Caco-2 (cell line): Measurements from ENCODE around the gene NEDD4. TPM values are rescaled to one million over a fixed set of nuclear protein-coding genes. Genes with fewer than 3 reads are reported as not detected.

ENCODE experiments used
- BruUV-seq: library from RNA; stranded (reverse); fragments of 400-500 nt; replicated peaks from 2 replicates; lab custom pipeline; 2021; lab: Mats Ljungman, UMichigan
- CTCF ChIA-PET: fragments of 300-600 bp; sonication (Branson Sonifier 250); formaldehyde crosslinking; loops from one replicate; lab custom pipeline; 2022; ENCODE audit warnings: antibody characterized with exemption; lab: Charles Lee
- POLR2A ChIA-PET: fragments of 300-600 bp; sonication (Branson Sonifier 250); formaldehyde crosslinking; loops from one replicate; lab custom pipeline; 2022; ENCODE audit warnings: antibody characterized with exemption; lab: Charles Lee
- DNase-seq, 2 experiments: peaks; one replicate each; pipeline versions ENCODE4 v3.0.0 to v3.0.0-alpha.2; 2020 to 2022
- H3K27me3 ChIP-seq: replicated peaks from 2 replicates; pipeline ENCODE4 v1.6.0; 2011; ENCODE audit warnings: low read length; ENCODE audit not compliant: control insufficient read depth, insufficient read depth
- H3K36me3 ChIP-seq: 2 replicates; pipeline ENCODE4 v1.5.1; 2011; ENCODE audit warnings: low read length; ENCODE audit not compliant: control insufficient read depth, insufficient read depth
- H3K4me1 ChIP-seq: fragments of 250-450 bp; sonication (Bioruptor Pico); 2 replicates; pipeline ENCODE4 v1.5.1; 2020; ENCODE audit warnings: mild to moderate bottlenecking
- H3K4me3 ChIP-seq: 2 replicates; pipeline ENCODE4 v1.5.1; 2011; ENCODE audit warnings: low read depth, mild to moderate bottlenecking, control low read depth, low read length
- H3K9me3 ChIP-seq: fragments of 250-450 bp; sonication (Bioruptor Pico); 2 replicates; pipeline ENCODE4 v1.5.1; 2020; ENCODE audit warnings: mild to moderate bottlenecking, moderate library complexity
- H3K27ac Mint-ChIP-seq: one replicate; pipeline ENCODE4 v1.8.0; 2022; ENCODE audit warnings: mixed read lengths; ENCODE audit not compliant: unreplicated experiment
- H3K27me3 Mint-ChIP-seq: one replicate; pipeline ENCODE4 v1.8.0; 2022; ENCODE audit warnings: mixed read lengths; ENCODE audit not compliant: insufficient read depth, unreplicated experiment
- H3K36me3 Mint-ChIP-seq: one replicate; pipeline ENCODE4 v1.8.0; 2022; ENCODE audit warnings: mild to moderate bottlenecking, mixed read lengths; ENCODE audit not compliant: insufficient read depth, unreplicated experiment
- H3K4me1 Mint-ChIP-seq: one replicate; pipeline ENCODE4 v1.8.0; 2022; ENCODE audit warnings: low read depth, mixed read lengths; ENCODE audit not compliant: unreplicated experiment
- H3K4me3 Mint-ChIP-seq: one replicate; pipeline ENCODE4 v1.8.0; 2022; ENCODE audit warnings: mild to moderate bottlenecking, moderate library complexity, mixed read lengths; ENCODE audit not compliant: unreplicated experiment
- H3K9me3 Mint-ChIP-seq: one replicate; pipeline ENCODE4 v1.8.0; 2022; ENCODE audit warnings: mixed read lengths; ENCODE audit not compliant: unreplicated experiment
- intact Hi-C: fragments of 100-400 bp; cut with micrococcal nuclease; formaldehyde crosslinking; loops from one replicate; pipeline ENCODE4 v1.10.0; 2022; ENCODE audit not compliant: unreplicated experiment
- total RNA-seq: library from RNA; stranded (reverse); gene quantifications from 2 replicates; pipeline ENCODE4 v1.2.3, GENCODE V29; 2022
- TF ChIP-seq, protein P1 (sequence below), 2 experiments: fragments of 200-600 bp in 1 of 2; IDR thresholded peaks; 1 replicate in 1 of 2; 2 replicates in 1 of 2; pipeline versions ENCODE4 v1.5.1 to v1.8.0; 2011 to 2022; ENCODE audit warnings: antibody characterized with exemption in 1 of 2, control low read depth in 1 of 2, inconsistent platforms in 1 of 2, low read depth in 1 of 2, low read length in 1 of 2, mild to moderate bottlenecking in 1 of 2, moderate library complexity in 1 of 2; ENCODE audit not compliant: insufficient read depth in 1 of 2, severe bottlenecking in 1 of 2, unreplicated experiment in 1 of 2

Gene NEDD4
- total RNA-seq, 1 experiment from 2014 or later: 33.9 TPM

DNA sequence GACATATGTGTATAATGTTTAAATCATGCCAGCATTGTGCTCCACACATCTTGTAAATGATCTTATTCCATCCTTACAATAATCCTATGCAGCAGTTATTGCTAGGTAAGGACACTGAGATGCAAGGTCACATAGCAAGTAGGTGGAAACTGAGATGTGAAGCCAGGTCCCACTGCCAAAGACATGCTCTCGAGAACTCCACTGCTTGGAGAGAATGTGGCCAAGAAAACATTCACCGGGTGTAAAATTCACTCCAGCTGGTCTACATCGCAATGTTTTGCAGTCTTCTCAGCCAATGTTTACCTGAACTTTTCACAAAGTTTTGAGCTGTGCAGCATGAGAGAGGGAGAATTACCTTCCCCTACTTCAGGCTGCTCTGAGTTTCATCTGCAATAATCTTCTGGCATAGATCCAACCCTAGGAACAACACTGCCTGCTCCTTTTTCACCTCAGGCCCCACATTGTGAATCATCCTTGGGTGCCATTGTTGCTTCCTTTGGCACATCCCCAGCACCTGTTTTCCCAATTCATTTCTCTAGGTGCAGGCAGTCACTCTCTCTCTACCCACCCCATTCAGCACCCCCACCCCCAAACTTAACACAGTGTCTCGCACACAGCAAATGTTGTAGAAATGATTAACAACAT is 197.0 kb downstream of the NEDD4 start:
- Mint-ChIP-seq H3K27me3 (no peaks in the 10 kb centered on the region), H3K4me1 (no peaks in the 10 kb centered on the region), H3K27ac (no peak overlapping the region), H3K4me3 (no peak overlapping the region), H3K9me3 (no peaks in the 10 kb centered on the region), H3K36me3 (no peaks in the 10 kb centered on the region)
- ChIA-PET CTCF (interaction anchor here (0.7 kb wide), 1 partner anchor 261 kb away, joined by 4 read pairs; no protein-coding TSS in a partner anchor), POLR2A (no interaction called here)
- Histone ChIP-seq H3K4me1 (peaks cover 9% of the 10 kb centered on the region), H3K27me3 (no peaks in the 10 kb centered on the region), H3K36me3 (no peaks in the 10 kb centered on the region), H3K4me3 (no peak overlapping the region), H3K9me3 (no peaks in the 10 kb centered on the region; the same call in 1 of the 2 replicates)
- intact Hi-C loops: loop anchor here (5.0 kb wide), 3 partner anchors 54 to 359 kb away; partner anchors contain the start of gene PRTG
- TF ChIP-seq, protein P1, sequence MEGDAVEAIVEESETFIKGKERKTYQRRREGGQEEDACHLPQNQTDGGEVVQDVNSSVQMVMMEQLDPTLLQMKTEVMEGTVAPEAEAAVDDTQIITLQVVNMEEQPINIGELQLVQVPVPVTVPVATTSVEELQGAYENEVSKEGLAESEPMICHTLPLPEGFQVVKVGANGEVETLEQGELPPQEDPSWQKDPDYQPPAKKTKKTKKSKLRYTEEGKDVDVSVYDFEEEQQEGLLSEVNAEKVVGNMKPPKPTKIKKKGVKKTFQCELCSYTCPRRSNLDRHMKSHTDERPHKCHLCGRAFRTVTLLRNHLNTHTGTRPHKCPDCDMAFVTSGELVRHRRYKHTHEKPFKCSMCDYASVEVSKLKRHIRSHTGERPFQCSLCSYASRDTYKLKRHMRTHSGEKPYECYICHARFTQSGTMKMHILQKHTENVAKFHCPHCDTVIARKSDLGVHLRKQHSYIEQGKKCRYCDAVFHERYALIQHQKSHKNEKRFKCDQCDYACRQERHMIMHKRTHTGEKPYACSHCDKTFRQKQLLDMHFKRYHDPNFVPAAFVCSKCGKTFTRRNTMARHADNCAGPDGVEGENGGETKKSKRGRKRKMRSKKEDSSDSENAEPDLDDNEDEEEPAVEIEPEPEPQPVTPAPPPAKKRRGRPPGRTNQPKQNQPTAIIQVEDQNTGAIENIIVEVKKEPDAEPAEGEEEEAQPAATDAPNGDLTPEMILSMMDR (IDR thresholded peaks at IDR 0.05; ENCODE audit: insufficient read depth in 1 of 2, low read depth in 1 of 2, low read length in 1 of 2, severe bottlenecking in 1 of 2, unreplicated experiment in 1 of 2): no peak
- BruUV-seq: no TSS peak
- DNase-seq: no peak

DNA sequence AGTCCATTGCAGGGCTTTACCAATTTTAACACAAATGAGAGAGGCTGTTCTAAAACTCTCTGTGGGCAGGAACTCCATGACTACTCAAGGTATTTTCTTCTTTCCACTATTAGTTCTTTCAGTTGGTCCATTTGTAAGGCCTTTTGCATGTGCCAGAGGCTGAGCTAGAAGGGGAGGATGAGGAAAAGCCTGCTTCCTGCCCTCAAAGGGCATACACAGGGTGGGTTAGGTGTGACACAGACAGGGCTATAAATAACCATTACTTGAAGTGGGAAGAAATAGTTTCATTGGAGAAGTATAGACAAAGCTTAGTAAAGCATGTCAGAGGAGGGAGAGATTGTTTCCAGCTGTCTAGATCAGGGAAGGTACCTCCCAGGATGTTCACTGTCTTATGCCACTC is 198.4 kb downstream of the NEDD4 start:
- H3K4me3 Mint-ChIP-seq: no peak overlapping the region
- CTCF ChIA-PET: no interaction called here
- Histone ChIP-seq H3K9me3 (no peaks in the 10 kb centered on the region; the same call in 1 of the 2 replicates), H3K27me3 (no peaks in the 10 kb centered on the region), H3K36me3 (no peaks in the 10 kb centered on the region), H3K4me3 (no peak overlapping the region), H3K4me1 (peaks cover 12% of the 10 kb centered on the region)
- intact Hi-C loops: loop anchor here (5.0 kb wide), 3 partner anchors 53 to 358 kb away; partner anchors contain the start of gene PRTG
- peaks cover 3% of the 10 kb centered on the region for H3K9me3 Mint-ChIP-seq
- H3K36me3 Mint-ChIP-seq: no peaks in the 10 kb centered on the region
- H3K27me3 Mint-ChIP-seq: no peaks in the 10 kb centered on the region
- POLR2A ChIA-PET: no interaction called here
- DNase-seq: no peak
- TF ChIP-seq, protein P1 (IDR thresholded peaks at IDR 0.05; ENCODE audit: insufficient read depth in 1 of 2, low read depth in 1 of 2, low read length in 1 of 2, severe bottlenecking in 1 of 2, unreplicated experiment in 1 of 2): no peak
- no TSS peak for BruUV-seq
- H3K27ac Mint-ChIP-seq: no peak overlapping the region
- H3K4me1 Mint-ChIP-seq: no peaks in the 10 kb centered on the region

DNA sequence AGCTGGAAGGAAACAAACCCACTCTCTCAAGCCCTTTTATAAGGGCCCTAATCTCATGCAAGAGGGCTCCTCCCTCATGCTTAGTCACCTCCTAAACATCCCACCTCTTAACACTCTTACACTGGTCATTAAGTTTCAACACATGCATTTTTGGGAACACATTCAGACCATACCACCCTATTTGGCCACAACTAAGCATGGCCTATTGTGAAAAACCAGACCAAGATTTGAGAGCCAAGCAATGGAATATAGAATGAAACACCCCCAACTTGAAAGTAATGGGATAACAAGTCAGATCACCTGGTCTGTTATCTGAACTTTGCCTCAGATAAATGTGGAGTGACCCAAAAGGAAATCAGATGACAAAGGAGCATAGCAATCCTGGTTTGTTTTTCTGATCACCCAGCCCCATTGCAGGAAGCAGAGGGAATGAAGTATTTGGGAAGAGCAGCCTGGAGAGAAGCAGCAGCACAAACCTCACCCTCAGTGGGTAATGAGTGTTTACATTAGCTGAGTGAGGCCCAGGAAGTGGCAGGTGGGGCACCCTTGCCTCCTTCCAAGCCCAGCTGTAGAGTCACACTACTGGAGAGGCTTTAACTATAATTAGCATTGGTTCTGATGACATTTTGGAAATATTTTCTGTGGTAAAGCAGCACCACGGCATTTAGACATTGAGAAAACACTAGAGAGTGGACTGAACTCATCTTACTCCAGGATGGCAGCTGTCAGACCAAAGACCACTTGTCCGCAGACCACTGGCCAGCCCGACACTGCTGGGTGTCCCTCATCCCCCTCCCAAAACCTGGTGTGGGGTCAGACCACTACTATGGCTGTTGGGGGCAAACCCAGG is 201.6 kb downstream of the NEDD4 start:
- BruUV-seq: no TSS peak
- intact Hi-C loops: no loop called here
- Histone ChIP-seq H3K36me3 (no peaks in the 10 kb centered on the region), H3K27me3 (no peaks in the 10 kb centered on the region), H3K4me3 (no peak overlapping the region), H3K4me1 (peaks cover 12% of the 10 kb centered on the region), H3K9me3 (no peaks in the 10 kb centered on the region; the same call in 1 of the 2 replicates)
- Mint-ChIP-seq H3K9me3 (peaks cover 11% of the 10 kb centered on the region), H3K4me3 (no peak overlapping the region), H3K36me3 (no peaks in the 10 kb centered on the region), H3K27ac (no peak overlapping the region), H3K27me3 (no peaks in the 10 kb centered on the region), H3K4me1 (no peaks in the 10 kb centered on the region)
- TF ChIP-seq, protein P1 (IDR thresholded peaks at IDR 0.05; ENCODE audit: insufficient read depth in 1 of 2, low read depth in 1 of 2, low read length in 1 of 2, severe bottlenecking in 1 of 2, unreplicated experiment in 1 of 2): no peak
- ChIA-PET CTCF (no interaction called here), POLR2A (no interaction called here)
- peak in 1 of 2 experiments; percentile 9 for DNase-seq
